T1000 (cell line): ENCODE measurements around the gene CD3E.

Experiments used
- DNase-seq: peaks from one replicate; lab custom pipeline; 2025; ENCODE audit warnings: mixed read lengths; lab: John Stamatoyannopoulos, UW

CD3E gene

DNA sequence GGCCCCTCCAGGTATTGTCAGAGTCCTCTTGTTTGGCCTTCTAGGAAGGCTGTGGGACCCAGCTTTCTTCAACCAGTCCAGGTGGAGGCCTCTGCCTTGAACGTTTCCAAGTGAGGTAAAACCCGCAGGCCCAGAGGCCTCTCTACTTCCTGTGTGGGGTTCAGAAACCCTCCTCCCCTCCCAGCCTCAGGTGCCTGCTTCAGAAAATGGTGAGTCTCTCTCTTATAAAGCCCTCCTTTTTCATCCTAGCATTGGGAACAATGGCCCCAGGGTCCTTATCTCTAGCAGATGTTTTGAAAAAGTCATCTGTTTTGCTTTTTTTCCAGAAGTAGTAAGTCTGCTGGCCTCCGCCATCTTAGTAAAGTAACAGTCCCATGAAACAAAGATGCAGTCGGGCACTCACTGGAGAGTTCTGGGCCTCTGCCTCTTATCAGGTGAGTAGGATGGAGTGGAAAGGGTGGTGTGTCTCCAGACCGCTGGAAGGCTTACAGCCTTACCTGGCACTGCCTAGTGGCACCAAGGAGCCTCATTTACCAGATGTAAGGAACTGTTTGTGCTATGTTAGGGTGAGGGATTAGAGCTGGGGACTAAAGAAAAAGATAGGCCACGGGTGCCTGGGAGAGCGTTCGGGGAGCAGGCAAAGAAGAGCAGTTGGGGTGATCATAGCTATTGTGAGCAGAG is at the start of gene CD3E:
Gene CD3E, plus strand, starts transcription at position 163 of the 681 bp plus-strand sequence. Its CDS starts 223 bp downstream, at position 386.
- DNase-seq, result no peak

DNA sequence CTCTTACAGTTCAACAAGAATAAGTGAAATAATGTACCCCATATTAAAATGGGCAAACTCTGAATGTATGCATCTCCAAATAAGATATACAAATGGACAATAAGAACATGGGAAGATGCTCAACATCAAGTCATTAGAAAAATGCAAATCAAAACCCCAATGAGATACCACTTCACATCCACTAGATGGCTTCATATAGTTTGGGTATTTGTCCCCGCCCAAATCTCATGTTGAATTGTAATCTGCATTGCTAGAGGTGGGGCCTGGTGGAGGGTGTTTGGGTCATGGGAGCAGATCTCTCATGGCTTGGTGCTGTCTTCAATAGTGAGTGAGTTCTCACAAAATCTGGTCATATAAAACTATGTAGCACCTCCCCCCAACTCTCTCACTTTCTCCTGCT is 46.1 kb upstream of the CD3E start:
- DNase-seq, result no peak

DNA sequence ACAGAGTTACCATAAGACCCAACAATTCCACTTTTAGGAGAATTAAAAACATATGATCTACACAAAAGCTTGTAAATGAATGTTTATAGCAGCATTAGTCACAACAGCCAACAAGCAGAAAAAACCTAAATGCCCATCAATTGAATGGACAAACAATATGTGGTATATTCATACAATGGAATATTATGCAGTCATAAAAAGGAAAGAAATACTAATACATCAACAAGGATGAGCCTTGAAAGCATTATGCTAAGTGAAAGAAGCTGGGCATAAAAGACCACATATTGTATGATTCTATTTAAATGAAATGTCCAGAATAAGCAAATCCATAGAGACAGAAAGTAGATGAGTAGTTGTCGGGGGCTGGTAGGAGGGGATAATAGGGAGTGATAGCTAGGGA is 45.4 kb upstream of the CD3E start:
- no peak for DNase-seq

GRCh38 chr11:118260353-118260752 is 44.2 kb upstream of the CD3E start:
- no peak for DNase-seq

DNA sequence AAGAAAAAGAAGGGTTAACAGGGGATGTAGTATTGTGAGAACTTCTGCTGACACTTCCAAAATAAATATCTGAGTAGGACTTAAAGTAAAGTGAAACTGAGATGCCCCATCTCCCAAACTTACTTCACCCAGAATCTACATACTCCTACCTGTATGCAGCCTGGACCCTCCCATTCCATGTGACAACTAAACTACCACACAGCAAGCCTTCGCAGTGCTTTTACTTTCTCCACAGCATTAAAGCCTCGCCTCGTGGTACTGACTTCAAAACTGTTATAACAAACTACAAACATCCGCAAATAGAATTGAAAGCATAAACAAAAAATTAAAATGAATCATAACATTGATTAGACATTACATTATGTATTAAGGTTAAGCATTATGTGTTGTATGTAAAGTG is 41.4 kb upstream of the CD3E start:
- DNase-seq, result no peak

GRCh38 chr11:118263695-118264568 is 40.6 kb upstream of the CD3E start, which contains the start of gene MPZL2:
MPZL2 (minus strand) TSS chr11:118264297; CDS start chr11:118264153, 144 bp downstream.
- no peak for DNase-seq

- no peak for DNase-seq
These were observed 39.7 kb upstream of the CD3E start for GRCh38 chr11:118264569-118265465.

- DNase-seq, result no peak
These were observed 38.6 kb upstream of the CD3E start for GRCh38 chr11:118265954-118266353.

DNA sequence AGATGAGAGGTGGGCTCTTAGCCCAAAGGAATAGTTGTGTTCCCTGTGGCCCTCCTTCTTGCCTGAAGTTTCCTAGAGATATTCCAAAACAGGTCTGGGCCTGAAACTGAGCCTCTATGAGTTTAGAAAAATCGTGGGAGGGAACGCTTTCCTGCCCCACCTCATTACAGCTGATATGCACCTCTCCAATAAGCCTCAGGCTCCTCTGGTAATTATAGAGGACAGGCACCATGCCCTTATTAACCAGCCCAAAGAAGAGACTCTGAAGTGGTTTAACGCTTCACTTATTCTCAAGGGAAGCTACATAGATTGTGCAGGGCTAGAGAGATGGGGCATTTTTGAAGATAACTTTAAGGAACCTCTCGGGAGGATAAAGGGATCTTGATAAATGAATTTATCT is 37.0 kb upstream of the CD3E start:
- no peak for DNase-seq

DNA sequence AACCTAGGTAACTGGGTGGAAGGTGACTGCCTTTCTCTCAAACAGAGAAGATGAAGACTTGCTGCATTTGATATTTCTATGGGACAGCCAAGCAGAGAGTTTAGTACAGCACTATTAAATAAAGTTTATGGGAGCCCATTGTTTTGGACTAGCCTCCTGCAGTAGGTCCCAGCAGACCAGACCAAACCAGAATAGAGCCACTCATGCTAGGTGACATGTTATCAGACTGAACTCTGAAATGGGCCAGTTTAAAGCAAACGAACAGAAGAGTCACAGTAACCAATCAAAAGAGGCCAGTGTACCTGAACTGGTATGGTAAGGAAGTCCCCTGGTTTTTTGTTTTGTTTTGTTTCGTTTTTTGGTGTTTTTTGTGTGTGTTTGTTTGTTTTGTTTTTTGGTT is 32.5 kb upstream of the CD3E start:
- no peak for DNase-seq

DNA sequence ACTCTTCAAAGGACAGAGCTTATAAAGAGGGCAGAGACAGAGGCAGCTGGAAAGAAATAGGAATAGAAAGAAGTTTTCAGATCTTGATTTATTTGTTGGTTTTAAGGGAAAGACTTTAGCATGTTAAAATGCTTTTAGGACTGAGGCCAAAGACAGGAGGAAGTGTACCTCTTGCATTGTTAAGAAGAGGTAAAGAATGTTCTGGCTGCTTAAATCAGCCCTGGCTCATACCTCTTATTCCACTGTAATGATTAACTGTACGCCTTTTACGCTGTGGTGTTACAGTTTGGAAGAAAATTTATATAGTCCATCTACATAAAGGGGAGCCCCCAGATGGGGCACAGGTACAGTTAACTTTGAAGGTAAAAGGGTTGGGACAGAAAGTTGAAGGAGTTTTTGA is 30.3 kb upstream of the CD3E start:
- DNase-seq, result no peak

DNA sequence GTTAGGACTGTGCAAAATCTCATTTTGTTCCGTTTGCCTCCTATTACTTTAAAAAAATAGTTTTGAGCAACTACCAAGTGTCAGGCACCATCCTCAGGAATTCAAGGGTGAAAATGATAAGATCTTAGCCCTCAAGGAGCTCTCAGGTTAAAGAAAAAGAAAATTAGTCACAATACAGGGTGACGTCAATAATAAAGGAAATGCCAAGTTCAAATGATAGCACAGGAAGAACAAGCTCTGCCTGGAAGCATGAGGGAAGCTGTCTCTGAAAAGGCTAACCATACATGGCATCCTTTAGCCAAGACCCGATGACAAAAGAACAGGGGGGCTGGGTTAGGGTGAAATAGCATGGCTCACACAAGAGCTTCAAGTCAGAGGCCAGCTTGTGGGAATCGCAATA is 29.4 kb upstream of the CD3E start:
- no peak for DNase-seq

- DNase-seq, result no peak
These were observed 28.1 kb upstream of the CD3E start for GRCh38 chr11:118276422-118276821.

DNA sequence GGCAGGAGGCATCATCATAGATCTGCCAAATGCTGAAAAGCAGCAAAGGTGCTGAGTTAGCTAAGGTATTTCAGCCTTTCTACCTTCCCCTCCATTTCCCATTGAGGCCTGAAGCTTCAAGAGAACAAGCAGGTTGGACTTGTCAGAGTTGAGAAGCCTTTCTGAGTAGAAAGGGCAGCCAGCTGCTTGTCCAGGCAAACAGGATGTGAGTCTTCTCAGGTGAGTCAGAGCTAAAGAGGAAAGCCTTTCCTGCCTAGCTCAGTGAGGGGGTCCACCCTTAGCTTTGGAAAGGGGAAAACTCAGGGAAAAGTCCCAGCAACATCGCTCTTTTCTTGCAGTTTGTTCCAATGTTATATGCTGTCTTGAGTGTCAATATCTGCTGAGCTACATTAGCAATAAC is 27.2 kb upstream of the CD3E start:
- no peak for DNase-seq

DNA sequence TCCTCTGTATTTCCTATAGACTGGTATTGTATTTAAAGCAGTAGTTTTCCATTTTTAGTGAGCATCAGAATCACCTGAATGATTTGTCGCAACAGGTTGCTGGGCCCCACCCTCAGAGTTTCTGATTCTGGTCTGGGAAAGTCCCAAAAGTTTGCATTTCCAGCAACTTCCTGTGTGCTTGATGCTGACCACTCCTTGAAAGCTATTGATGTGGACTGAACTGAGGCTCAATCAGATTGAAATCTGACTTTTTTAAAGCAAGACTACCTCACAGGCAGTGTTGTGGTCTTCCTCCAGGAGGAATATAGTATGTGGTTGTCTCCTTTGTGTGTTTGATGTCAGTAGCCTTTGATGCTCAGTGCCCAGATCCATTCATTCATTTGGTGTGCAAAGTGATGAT is 23.2 kb upstream of the CD3E start:
- no peak for DNase-seq

DNA sequence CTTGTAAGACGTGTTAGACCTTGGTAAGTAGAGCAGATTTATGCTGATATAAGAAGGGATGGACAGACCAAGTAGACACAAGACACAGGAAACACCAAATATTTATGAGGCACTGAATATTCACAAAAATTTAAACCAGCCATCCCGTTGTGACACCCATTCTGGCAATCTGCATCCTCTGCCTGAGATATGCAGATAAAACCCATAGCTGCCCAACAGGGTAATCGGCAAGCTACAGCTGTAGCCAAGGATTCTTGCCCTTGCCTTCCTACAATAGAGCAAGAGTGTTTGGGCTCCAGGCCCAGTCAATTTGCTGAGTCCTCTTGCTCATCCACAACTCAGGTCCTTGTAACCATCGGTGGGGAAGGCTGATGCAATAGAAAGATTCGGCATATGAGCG is 21.9 kb upstream of the CD3E start:
- no peak for DNase-seq

- no peak for DNase-seq
These were observed 21.4 kb upstream of the CD3E start for GRCh38 chr11:118283037-118283636.

- no peak for DNase-seq
These were observed 20.7 kb upstream of the CD3E start for GRCh38 chr11:118283756-118284350.

- DNase-seq, result no peak
These were observed 18.0 kb upstream of the CD3E start for GRCh38 chr11:118286545-118286944.

DNA sequence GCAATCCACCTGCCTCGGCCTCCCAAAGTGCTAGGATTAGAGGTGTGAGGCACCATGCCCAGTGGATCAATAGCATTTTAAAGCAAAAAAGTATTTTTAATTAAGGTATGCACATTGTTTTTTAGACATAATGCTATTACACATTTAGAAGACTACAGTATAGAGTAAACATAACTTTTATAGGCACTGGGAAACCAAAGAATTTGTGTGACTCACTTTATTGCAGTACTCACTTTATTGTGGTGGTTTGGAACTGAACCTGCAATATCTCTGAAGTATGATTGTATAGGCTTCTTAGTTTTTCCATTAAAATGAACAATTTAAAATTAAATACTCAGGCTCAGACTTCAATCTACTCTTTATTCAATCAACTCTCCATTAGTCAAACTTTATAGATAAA is 17.5 kb upstream of the CD3E start:
- no peak for DNase-seq

DNA sequence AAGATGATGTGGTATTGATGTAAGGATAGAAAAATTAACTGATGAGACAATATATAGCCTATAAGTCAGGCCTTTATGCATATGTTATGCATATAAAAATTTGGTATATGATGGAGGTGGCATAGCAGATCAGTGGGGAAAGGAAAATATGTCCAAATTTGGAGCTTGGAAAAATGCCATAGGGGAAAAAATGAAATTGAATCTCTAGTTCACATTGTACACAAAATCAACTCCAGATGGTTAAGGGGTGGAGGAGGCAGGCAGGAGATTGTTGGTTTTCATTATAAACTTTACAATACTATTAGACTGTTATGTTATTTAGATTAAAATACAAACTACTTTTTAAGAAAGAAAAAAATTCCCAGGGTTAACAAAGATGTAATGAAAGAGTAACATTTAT is 15.1 kb upstream of the CD3E start:
- no peak for DNase-seq

DNA sequence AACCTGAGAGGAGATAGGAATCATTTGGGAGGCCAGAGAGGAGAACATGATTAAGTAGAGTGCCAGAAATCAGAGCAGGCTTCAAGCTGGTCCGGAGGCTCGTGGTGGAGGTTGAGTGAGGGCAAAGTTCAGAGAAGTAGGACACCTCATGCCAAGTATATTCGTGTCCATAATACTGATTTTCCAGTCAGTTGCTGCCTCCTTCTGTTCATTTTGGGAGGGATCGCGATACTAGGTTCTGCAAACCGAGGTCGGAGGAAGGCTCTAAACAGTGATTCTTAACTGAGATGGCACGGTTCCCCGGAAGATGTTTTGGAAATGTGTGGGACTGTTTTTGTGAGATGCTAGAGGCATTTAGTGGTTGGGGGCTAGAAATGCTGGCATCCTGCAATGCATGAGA is 13.6 kb upstream of the CD3E start:
- DNase-seq, result no peak
